Cortex of kidney (tissue), 1 donor: Measurements from ENCODE around the gene CD38.
"Not testable (repeated sequence)": the region's sequence is repeated elsewhere in the genome, so short reads cannot be mapped to it uniquely, and the experiment has no call there.

Source experiments
- DNase-seq: peaks from one replicate; lab custom pipeline; 2025; lab: John Stamatoyannopoulos, UW

Gene CD38

DNA sequence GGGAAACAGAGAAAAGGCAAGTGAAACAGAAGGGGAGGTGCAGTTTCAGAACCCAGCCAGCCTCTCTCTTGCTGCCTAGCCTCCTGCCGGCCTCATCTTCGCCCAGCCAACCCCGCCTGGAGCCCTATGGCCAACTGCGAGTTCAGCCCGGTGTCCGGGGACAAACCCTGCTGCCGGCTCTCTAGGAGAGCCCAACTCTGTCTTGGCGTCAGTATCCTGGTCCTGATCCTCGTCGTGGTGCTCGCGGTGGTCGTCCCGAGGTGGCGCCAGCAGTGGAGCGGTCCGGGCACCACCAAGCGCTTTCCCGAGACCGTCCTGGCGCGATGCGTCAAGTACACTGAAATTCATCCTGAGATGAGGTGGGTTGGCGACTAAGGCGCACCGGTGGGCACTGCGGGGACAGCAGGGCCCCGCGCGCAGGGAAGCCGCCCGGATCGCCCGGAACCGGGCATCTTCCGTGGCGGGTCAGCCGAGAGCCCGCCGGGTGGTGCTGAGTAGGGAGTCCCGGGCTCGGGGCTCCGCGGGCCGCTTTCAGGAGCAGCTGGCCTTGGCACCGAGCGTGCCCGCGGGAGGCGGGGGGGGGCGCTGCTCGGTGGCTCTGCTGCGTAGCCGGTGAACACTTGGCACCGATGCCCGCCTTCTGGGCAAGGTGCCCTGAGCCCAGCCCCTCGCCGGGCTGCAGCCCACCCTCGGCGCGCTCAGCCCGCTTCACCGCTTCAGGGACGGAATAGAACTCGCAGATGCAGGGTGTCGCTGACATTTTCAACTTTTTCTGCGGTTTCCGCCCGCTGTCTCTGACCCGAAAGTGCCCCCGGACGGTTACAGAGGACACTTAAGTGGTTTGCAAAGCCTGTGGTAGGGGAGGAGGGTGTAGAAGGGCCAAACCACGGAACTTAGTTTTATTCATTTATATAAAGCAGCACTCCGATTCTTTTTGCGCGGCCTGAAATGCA lies at the start of gene CD38:
TSS of gene CD38 (plus strand) at position 40 of the 953 bp plus-strand sequence. CDS start at position 127, 87 bp downstream.
- no peak for DNase-seq

DNA sequence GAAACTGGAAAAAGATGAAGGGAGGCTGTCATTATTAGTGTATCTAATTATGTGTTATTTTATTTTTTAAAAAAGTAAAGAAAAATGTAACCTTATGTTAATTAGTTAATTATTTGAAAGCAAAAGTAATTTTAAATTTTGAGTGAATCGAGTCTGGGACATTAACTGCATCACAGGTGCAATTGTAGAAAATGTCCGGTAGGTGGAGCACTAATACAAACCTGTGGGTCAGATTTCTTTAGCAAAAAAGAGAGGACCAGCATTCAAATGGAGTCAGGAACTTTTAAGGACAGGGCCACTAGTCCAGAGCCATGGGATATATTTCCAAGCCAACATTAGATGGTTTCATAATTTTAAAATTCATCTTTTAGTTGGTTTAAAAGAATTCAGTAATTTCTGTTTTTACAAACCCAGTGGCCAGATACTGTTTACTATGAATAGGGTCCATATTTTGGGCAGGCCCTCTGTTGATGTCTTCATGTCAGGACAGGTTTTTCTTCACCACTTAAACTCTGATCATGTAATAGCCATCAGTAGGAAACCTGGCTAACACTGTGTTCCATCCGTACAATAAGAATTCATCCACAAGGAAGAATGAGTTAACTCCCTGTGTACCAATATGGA lies 48.1 kb upstream of the CD38 start:
- DNase-seq, result no peak

DNA sequence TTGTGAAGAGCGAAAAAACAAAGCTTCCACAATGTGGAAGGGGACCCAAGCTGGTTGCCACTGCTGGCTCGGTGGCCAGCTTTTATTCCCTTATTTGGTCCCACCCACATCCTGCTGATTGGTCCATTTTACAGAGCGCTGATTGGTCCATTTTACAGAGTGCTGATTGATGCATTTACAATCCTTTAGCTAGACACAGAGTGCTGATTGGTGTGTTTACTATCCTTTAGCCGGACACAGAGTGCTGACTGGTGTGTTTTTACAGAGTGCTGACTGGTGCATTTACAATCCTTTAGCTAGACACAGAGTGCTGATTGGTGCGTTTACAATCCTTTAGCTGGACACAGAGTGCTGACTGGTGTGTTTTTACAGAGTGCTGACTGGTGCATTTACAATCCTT lies 45.1 kb upstream of the CD38 start:
- not testable (repeated sequence) for DNase-seq

DNA sequence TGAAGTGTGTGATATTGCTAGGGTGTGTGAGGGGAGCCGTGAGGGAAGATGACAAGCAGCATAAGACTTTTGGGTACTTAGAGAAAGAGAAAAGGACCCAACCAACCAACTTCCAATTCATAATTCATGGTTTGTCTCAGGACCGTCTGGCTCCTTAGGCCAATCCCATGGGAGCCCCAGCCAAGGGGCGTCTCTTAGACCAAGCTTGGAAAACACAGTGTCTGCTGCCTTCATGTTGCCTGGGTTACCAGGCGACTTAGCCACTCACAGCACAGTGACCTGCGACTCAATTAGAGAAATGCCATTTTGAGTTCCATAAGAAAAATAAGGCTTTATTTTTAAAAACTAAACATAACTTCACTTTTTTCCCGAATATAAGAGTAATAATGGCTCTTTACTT lies 42.6 kb upstream of the CD38 start:
- no peak for DNase-seq

DNA sequence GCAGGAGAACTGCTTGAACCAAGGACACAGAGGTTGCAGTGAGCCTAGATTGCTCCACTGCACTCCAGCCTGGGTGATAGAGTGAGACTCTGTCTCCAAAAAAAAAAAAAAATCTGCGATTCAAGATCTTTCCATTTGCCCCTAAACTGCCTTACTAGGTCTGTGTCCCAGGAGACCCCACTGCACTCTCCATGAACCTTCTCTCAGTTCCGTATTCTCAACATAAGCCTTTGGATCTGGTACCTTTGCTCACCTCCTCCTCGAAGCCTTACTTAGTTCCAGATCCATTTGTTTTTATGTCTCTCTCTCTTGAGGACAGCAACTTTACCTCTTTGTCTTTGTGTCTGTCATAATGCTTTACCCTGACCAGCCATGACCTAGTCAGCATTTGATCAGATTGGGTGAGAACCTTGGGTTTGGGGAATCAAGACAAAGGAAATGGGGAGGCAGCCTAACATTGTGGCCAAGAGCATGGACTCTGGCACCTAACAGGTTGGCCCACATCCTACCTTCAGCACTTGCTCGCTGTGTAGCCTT lies 41.5 kb upstream of the CD38 start:
- DNase-seq, result no peak

DNA sequence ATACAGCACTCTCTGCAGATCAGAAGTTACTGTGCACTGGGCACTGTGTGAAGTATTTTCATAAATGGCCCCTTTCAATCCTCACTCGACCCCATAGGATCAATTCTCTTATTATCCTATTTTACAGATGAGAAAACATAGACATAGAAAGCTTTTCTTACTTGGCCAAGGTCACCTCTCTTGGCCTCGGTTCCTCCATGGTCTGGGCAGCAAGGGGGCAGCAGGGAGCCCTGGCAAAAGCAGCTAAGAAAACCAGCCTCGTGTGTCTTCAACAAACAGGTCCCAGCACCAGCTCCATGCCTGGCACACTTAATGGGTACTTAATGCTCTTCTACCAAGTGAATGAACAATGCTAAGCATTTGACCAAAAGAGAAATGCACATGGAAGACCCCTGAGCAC lies 40.9 kb upstream of the CD38 start:
- DNase-seq, result no peak

DNA sequence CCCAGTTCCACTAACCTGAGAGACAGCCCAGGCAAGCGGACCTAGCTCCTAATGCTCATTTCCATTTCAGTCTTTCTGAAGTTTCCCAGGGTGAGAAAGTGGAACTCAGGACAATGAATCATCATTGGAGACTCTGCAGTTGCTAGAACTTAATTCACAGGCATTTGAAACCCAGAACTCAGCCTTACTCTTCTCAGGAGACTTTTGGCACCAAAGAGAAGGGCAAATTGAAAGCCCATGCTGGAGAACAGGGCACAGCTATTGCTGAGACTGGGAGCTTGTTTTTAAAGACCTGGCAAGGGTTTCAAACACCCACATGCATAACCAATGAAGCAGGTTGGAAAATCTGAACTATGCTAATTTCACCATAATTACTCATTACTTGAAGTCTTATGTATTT lies 39.3 kb upstream of the CD38 start:
- no peak for DNase-seq

DNA sequence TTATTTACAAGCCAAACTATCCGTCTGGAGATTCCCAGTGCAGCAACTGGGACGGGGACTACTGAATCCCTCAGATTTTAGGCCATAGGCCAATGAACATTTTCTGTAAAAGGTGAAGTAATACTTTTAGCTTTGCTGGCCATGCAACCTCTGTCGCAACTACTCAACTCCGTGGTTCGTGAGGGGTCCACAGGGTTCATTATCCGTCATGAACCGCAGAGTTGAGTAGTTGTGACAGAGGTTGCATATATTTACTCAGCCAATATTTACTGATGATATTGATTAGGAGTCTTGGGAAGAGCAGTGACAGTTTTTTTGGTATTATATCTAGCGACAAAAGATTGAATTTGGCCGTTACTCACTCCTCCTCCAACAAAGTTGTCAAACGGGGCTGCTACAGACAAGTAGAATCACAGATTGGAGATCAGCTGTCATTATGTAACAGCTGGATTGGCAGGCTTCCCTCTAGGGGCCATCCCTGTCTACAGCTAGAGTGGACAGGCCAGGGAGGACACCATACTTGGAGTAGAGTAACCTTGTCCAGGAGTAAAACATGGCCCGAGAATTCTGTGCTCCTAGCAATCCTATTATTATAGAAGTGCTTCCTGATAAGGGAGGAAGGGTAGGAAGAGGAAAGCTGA lies 37.2 kb upstream of the CD38 start:
- no peak for DNase-seq

DNA sequence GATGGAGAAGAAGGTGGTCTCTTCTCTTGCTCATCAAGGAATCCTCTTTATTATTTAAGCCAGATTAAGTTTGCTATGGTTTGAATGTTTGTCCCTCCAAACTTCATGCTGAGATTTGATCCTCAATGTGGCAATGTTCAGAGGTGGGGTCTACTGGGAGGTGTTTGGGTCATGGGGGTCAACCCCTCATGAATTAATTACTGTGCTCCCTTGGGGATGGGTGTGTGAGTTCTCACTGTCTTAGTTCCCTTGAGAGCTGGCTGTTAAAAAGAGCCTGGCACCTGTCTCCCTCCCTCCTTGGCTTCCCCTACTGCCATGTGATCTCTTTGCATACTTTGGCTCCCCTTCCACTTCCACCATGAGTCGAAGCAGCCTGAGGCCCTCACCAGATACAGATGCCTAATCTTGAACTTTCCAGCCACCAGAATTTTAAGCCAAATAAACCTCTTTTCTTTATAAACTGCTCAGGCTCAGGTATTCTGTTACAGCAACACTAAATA lies 36.0 kb upstream of the CD38 start:
- no peak for DNase-seq

DNA sequence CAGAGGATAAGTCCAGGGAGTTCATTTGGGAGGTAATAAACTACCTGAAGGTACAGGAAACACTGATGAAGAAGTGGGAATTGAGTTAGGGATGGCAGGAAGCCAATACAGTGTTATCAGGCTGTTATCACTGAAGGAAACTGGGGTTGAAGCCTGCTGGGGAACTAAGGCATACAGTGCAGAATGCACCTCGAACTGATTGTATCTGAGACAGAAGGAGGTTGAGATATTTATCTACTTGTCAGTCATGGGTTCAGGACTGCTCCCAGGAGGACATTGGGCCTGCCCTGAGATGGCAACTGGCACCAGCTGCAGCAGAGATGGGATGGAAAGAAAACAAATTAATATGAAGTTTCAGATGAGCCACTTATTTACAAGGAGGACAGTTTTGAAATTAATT lies 35.5 kb upstream of the CD38 start:
- no peak for DNase-seq

DNA sequence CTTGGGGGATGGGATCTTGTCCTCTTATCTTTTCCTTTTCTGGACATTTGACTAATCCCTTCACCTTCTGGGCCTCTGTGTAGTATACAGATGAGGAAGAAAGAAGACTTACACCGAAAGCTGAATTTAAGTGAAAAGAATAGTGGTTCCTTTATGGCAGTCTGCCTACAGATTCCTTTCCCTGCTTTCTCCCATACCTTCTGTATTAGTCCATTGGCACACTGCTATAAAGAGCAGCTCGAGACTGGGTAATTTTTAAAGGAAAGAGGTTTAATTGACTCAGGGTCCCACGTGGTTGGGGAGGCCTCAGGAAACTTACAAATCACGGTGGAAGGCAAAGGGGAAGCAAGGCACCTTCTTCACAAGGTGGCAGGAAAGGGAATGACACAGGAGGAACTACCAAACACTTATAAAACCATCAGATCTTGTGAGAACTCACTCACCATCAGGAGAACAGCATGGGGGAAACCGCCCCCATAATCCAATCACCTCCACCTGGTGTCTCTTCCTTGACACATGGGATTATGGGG lies 34.0 kb upstream of the CD38 start:
- DNase-seq, result no peak

DNA sequence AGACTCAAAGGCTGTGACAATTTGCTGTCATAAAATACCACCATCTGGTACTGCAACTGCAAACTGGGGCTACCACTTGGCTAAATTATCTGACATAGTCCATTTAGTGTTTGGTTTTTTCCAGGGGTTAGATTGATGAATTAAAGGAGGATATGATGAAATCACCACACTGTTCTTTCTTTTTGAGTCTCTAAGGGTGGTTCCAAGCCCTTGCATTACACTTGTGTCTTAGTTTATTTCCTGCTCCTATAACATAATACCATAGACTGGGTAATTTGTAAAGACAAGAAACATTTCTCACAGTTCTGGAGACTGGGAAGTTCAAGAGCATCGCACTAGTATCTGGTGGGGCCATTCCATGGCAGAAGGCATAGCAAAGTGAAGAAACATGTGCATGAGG lies 32.0 kb upstream of the CD38 start:
- no peak for DNase-seq

DNA sequence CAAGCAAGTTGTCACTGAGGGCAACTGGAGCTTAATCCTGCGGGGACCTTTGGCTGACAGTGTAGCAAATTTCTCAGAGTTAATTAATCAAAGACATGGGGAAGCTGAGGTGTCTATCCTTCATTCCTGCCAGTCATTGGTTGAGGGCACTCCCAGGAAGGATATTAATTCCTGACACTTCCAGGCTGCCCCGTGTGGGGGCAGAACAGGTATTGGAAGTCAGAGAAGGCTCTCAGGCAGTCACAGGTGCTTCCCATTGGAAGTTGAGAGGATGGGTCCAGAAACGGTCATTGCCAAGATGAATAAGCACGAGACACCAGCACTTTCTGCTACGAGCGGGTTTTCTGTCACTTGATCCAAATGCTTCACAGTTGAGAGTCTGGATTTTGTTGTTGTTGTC lies 29.1 kb upstream of the CD38 start:
- no peak for DNase-seq

DNA sequence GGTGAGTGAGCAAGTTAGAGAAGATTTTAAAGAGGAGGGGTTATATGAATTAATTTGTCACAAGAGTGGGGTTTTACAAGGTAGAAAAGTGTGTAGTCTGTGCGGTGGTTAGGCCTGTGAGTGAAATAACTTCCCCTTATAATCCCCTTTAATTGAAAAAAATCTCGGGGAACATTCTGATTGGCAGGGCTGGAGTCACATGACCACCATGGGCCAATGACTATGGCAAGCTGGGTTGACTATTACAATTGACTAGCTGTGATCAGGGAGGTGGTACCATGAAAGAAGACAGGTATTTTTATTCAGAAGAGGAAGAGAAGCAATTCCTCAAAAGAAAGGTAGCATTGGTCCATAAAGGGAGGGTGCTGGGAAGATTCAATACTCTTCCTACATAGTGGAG lies 27.0 kb upstream of the CD38 start:
- DNase-seq, result no peak

DNA sequence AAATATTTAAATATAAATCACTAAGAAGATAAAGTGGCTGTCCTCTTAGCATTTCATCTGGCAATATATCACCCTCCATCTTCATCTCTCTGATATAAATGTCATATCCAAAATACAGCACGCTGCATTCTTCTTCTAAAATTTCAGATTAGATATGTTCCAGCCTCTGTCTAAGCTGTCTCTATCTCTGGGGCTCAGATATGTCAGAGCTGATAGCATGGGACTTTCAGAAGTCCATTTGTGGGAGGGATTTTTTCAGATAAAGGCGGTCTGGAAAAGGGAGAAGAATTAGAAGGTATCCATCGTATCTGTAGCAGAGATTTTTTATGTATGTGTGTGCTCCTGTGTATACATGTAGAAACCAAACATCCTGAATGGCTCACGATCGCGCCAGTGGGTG lies 25.0 kb upstream of the CD38 start:
- DNase-seq, result no peak

DNA sequence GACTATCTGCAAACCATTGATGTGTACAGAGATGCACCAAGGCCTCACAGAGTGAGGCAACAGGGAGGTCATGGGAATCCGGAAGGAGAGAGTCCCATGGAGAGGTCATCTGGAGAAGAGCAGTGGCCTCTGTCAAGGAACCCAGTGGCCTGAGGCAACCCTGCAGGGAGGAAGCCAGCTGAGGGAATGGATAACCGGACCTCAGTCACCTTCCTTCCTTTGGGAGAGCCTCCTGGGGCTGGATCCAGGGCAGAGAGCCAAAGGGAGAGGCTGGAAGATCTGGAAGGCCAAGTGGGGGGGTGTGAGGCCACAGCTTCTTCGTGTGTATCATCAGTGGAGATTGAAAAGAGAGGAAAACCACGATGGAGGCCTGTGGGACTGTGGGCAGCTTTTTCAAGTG lies 24.3 kb upstream of the CD38 start:
- no peak for DNase-seq

DNA sequence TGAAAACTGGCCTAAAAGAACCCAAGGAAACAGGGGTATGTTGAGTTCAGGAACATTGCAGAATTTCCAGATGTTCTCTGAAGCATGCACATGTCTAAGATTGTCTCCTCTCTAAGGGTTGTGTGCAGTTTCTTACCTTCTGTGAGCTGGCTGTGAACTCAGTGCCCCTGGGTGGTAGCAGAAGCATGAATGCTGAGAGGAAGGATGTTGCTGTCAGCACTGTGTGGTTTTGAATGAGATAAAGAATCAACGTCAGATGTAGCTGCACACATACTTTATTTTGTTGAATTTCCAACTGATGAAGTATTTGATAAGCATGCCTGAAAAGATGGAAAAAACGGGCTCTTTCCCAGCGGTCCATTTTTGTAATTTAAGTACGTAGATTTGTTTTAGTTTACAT lies 23.8 kb upstream of the CD38 start:
- DNase-seq, result no peak

DNA sequence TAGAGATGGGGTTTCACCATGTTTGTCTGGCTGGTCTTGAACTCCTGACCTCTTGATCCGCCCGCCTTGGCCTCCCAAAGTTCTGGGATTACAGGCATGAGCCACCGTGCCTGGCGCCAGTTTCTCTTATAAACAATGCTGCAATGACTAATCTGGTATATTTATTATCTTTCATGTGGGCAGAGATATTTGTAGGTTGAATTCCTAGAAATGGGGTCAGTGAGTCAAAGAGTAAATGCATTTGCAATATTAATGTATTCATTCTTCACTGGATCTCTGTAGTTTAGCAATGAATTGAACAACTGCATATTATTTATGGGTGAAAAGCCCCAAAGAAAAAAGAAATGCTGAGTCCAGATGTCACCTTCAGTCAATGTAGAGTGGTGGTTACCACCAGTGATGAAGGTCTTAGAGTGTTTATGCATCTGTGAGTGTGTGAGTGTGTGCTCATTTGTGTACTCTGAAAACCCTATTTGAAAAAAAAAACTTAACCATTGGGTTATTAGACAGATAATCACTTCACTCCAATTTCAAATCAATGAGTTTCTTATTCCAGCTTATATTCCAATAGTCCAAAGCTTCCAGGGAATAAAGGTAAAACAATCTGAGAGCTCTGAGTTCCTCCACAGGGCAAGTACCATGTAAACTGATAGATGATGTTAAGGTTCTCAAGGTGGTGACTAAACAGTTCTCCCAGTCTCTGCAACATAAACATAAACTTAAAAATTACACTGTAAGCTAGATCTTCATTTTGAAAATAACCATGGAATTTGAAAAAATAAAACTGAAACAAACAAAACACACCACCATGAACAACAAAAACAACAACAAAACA lies 22.6 kb upstream of the CD38 start:
- no peak for DNase-seq

DNA sequence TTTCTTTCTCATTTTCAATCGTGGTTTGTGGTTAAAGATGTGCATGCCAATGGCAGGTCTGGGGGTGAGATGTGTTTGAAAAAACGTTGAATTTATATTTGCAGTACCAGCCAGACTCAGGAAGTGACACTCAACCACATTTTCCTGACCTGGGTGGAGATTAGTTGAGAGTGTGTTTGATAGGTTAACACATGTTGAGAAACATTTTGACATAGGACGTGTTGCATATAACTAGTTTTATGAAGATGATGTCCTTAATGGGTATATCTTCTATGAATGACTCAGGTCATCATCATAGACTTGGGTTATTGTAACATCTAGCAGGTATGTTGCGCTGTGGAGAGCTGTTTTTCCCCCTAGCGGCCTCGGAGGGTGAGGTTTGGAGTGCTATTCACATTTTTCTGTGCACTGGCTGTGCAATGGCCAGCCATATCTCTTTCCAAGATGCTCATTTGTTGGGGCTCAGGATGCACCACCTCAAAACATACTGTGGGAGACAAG lies 21.7 kb upstream of the CD38 start:
- no peak for DNase-seq

DNA sequence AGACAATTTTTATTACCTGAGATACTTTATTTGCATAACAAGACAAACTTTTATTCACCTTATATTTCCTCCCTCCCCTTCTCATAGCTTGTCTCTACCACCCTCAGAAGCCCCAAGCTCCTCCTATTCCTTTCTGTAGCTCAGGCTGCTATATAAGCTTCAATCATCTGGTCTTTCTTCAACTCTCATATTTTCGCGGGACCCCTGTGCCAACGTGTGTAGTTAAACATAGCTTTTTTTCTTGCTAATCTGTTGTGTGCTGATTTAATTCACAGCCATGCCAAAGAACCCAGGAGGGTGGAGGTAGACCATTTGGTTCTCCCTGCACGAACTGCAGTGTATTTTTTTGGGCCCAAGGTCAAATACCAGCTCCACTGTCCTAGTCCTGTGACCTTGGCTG lies 21.1 kb upstream of the CD38 start:
- no peak for DNase-seq

DNA sequence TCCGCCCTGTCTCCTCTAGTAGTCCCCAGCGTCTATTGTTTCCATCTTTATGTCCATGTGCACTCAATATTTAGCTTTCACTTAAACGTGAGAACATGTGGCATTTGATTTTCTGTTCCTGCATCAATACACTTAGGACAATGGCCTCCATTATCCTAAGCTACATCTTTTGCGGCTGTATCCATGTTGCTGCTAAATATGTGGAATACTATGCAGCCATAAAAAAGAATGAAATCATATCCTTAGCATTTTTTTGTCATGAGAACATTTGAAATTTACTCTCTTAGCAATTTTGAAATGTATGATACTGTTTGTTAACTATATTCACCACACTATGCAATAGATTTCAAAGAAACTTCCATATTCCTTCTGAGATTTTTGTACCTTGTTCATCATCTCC lies 19.8 kb upstream of the CD38 start:
- DNase-seq, result no peak
